Colon (tissue), 2 donors: Measurements from ENCODE around the gene EFS.

Experiments
- FAIRE-seq: peaks from 2 replicates; lab custom pipeline; 2012; peaks lifted over from hg19 to GRCh38; lab: Jason Lieb, UNC
- donor health status: control.
- donor health status: control.

EFS gene

GRCh38 chr14:23324993-23325392 lies 40.0 kb downstream of the EFS start:
- no peak for FAIRE-seq

GRCh38 chr14:23324455-23324846 lies 40.5 kb downstream of the EFS start:
- no peak for FAIRE-seq

- FAIRE-seq = no peak
These were observed 41.0 kb downstream of the EFS start for GRCh38 chr14:23323838-23324454.

- FAIRE-seq = no peak
These were observed 42.1 kb downstream of the EFS start for GRCh38 chr14:23322568-23323517.

- no peak for FAIRE-seq
These were observed 43.1 kb downstream of the EFS start for GRCh38 chr14:23321572-23322547.

DNA sequence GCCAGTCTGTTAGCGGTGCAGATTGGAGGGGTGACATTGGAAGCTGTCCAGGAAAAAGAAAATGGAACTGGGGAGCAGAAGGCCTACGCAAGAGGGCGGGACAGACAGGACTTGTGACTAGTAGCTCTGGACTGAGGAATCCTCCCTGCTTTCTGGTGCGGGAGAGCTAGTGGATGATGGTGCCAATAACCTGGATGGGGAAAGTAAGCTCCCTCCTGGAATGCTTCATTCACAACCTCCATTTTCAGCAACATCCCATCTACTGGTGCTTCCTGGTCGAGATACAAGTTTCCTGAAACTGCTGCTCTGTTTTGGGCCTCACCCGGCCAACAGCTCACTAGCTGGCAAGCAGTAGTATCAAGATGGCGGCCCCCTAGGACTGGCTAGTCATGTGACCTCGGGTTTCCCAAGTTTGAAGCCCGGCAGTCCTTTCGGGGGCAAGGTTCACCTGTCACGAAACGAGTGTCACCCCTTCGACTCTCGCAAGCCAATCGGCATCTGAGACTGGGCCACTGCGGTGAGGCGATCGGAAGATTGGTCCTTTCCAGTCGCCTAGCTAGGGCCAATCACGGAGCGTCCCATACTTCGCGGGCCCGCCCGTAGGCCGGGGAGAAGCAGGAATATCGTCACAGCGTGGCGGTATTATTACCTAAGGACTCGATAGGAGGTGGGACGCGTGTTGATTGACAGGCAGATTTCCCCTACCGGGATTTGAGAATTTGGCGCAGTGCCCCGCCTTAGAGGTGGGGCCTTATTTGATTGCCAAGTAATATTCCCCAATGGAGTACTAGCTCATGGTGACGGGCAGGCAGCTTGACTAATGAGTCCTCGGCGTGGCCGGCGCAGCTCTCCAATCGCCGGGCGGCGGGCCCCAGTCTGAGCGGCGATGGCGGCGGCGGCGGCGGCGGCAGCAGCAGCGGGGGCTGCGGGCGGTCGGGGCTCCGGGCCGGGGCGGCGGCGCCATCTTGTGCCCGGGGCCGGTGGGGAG lies 44.1 kb downstream of the EFS start, which contains the start of gene PABPN1:
PABPN1 (plus strand) TSS at position 874 of the 988 bp plus-strand sequence; CDS start at position 887, 13 bp downstream.
- FAIRE-seq = peak; percentile 77

- FAIRE-seq = no peak
These were observed 45.0 kb downstream of the EFS start for GRCh38 chr14:23319746-23320583.

GRCh38 chr14:23316300-23316699 lies 48.7 kb downstream of the EFS start:
- FAIRE-seq = no peak

GRCh38 chr14:23310546-23310945 lies 54.4 kb downstream of the EFS start:
- FAIRE-seq = no peak

DNA sequence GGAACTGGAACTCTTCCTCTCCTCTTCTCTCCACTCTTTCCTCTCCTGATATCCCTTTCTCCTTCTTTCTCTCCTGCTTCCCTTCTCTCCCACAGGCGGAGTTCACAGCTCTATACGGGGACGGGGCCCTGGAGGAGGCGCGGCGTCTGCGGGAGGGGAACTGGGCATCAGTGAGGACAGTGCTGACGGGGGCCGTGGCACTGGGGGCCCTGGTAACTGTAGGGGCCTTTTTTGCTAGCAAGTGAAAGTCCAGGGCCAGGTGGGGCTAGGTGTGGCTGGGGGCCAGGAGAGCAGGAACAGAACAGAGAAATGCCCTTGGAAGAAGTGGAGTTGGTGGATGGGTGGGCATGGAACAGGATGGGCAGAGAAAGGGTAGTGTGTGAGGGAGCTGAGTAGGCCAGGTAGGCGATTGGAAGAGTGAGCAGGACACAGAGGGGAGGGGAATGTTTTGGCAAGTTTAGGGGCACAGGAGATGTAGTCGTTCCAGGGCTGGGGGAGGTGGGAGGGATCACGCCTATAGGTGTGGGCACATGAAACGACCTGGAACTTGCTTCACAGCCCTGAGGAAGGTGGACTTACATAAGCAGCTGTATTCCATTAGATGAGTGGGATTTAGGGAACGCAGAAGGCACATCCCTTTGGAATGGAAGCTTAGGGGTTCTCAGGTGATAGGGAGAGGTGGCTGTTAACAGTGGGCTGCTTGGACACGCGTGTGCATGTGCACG lies 56.1 kb downstream of the EFS start:
- FAIRE-seq = no peak

GRCh38 chr14:23307687-23308644 lies 57.0 kb downstream of the EFS start:
- no peak for FAIRE-seq

- FAIRE-seq = no peak
These were observed 57.8 kb downstream of the EFS start for GRCh38 chr14:23307146-23307530.

DNA sequence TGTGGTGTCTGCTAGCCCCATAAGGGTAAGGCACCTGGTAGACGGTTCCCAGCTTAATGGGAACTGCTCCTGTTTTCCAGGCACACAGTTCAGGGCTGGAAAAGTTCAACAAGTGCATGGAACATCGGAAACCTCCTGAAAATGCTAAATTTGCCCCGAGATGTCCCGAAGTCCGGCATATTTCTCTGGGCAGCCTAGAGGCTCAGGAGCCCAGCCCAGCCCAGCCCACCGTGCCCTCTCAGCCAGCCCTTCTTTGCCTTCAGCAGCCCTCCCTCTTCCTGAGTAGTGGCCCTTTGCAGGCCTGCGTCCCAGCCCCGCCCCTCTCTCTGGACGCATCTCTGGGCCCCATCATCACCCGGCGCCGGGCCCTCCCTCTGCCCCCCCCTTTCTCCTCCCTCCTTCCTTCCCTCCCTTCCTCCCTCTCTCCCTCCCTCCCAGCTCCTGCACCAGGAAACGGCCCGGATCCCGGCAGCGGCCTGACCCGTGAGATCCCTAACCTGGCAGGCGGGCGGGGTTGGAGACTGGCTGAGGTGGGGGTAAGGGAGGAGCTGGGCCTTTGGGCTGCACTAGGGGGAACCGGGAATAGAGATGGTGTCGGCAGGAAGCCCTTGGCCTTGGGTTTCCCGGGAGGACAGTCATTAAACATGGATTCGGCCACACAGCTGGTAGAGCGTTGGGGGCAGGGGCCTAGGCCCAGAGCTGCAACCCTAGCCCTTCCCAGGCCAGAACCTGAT lies 58.4 kb downstream of the EFS start, which contains the start of gene BCL2L2:
BCL2L2 (plus strand) TSS at position 422 of the 734 bp plus-strand sequence. CDS start 935 bp downstream, outside the sequence.
- no peak for FAIRE-seq
